Breast epithelium (tissue), 4 donors: ENCODE measurements around the gene CABS1. TPM values are rescaled to one million over a fixed set of nuclear protein-coding genes. Genes with fewer than 3 reads are reported as not detected.

Experiments used
- DNase-seq, 2 donors: peaks; one replicate each; pipeline ENCODE4 v3.0.0-alpha.2; 2019; ENCODE audit warnings: low spot score in 2 of 2
- H3K27ac ChIP-seq, 2 donors: fragments of 200-600 bp; sonication (generic) in 1 of 2; one replicate each; pipeline ENCODE4 v1.5.1; 2016 to 2019; ENCODE audit warnings: mild to moderate bottlenecking in 1 of 2
- H3K27me3 ChIP-seq, 2 donors: fragments of 200-600 bp; sonication (generic) in 1 of 2; one replicate each; pipeline versions ENCODE4 v1.5.1 to v1.6.0; 2017 to 2019; ENCODE audit warnings: control low read depth in 1 of 2, mild to moderate bottlenecking in 1 of 2
- H3K36me3 ChIP-seq: fragments of 200-600 bp; one replicate; pipeline ENCODE4 v1.5.1; 2019
- H3K4me1 ChIP-seq, 2 donors: fragments of 200-600 bp; sonication (generic); one replicate each; pipeline ENCODE4 v1.5.1; 2016 to 2019; ENCODE audit warnings: control low read depth in 1 of 2
- H3K4me3 ChIP-seq, 3 donors: fragments of 200-600 bp; sonication (generic); 1 replicate in 2 of 3; 2 replicates in 1 of 3; pipeline ENCODE4 v1.5.1; 2016 to 2019; ENCODE audit warnings: mild to moderate bottlenecking in 3 of 3, moderate library complexity in 2 of 3
- H3K9me3 ChIP-seq, 2 donors: fragments of 200-600 bp; sonication (generic) in 1 of 2; one replicate each; pipeline ENCODE4 v1.5.1; 2016 to 2019; ENCODE audit warnings: control low read depth in 1 of 2
- CTCF ChIP-seq, 3 donors: fragments of 450-650 bp; IDR thresholded peaks; one replicate each; pipeline ENCODE4 v1.5.1; 2016 to 2017; ENCODE audit warnings: antibody characterized with exemption in 3 of 3, mild to moderate bottlenecking in 3 of 3, moderate library complexity in 3 of 3
- POLR2A ChIP-seq: fragments of 450-650 bp; IDR thresholded peaks from one replicate; pipeline ENCODE4 v1.6.1; 2016; ENCODE audit warnings: antibody characterized with exemption, mild to moderate bottlenecking, moderate library complexity
- POLR2AphosphoS5 ChIP-seq, 3 donors: sonication (generic); formaldehyde crosslinking; IDR thresholded peaks; one replicate each; pipeline ENCODE4 v1.6.1; 2017; ENCODE audit warnings: antibody characterized with exemption in 3 of 3
- intact Hi-C: fragments of 100-400 bp; cut with DNase I; formaldehyde crosslinking; loops from one replicate; pipeline ENCODE4 v1.15.1; 2023; ENCODE audit warnings: low total_unique reads
- total RNA-seq, 3 donors: library from RNA; depleted of rRNA; stranded (reverse); fragments of >200 nt; gene quantifications; one replicate each; pipeline ENCODE4 v1.1.0, GENCODE V29; 2016

CABS1 gene
- total RNA-seq, 3 donors from 2014 or later = not detected

GRCh38 chr4:70371987-70372386 lies 37.2 kb downstream of the CABS1 start:
- Histone ChIP-seq H3K27ac (no peak overlapping the region), H3K36me3 (no peaks in the 10 kb centered on the region), H3K9me3 (no peaks in the 10 kb centered on the region), H3K27me3 (no peaks in the 10 kb centered on the region), H3K4me1 (no peaks in the 10 kb centered on the region), H3K4me3 (no peak overlapping the region)
- no peak for TF ChIP-seq POLR2AphosphoS5 (IDR thresholded peaks at IDR 0.05)
- TF ChIP-seq POLR2A = no peak
- no peak for TF ChIP-seq CTCF (IDR thresholded peaks at IDR 0.05)
- DNase-seq = no peak
- intact Hi-C loops = no loop called here

- DNase-seq = no peak
- Histone ChIP-seq H3K4me3 (no peak overlapping the region), H3K36me3 (no peaks in the 10 kb centered on the region), H3K27me3 (no peaks in the 10 kb centered on the region), H3K4me1 (no peaks in the 10 kb centered on the region), H3K27ac (no peak overlapping the region), H3K9me3 (no peaks in the 10 kb centered on the region)
- intact Hi-C loops = no loop called here
- TF ChIP-seq POLR2AphosphoS5 (IDR thresholded peaks at IDR 0.05) (no peak), CTCF (IDR thresholded peaks at IDR 0.05) (no peak)
These were observed 38.0 kb downstream of the CABS1 start for GRCh38 chr4:70372760-70373159.

- H3K27ac ChIP-seq = no peak overlapping the region
- no peaks in the 10 kb centered on the region for H3K27me3 ChIP-seq
- no peaks in the 10 kb centered on the region for H3K9me3 ChIP-seq
- H3K36me3 ChIP-seq = no peaks in the 10 kb centered on the region
- no peaks in the 10 kb centered on the region for H3K4me1 ChIP-seq
- intact Hi-C loops = loop anchor here (10.0 kb wide), 1 partner anchor 1936 kb away; the partner anchor contains the start of gene TMPRSS11E
- H3K4me3 ChIP-seq = no peak overlapping the region
- DNase-seq = no peak
- TF ChIP-seq CTCF (IDR thresholded peaks at IDR 0.05) (no peak), POLR2AphosphoS5 (IDR thresholded peaks at IDR 0.05) (no peak), POLR2A (no peak)
These were observed 45.8 kb downstream of the CABS1 start for GRCh38 chr4:70380578-70380977.

- intact Hi-C loops = loop anchor here (10.0 kb wide), 1 partner anchor 1938 kb away; the partner anchor contains the start of gene TMPRSS11E
- no peaks in the 10 kb centered on the region for H3K9me3 ChIP-seq
- no peaks in the 10 kb centered on the region for H3K27me3 ChIP-seq
- no peaks in the 10 kb centered on the region for H3K4me1 ChIP-seq
- H3K27ac ChIP-seq = no peak within 1 kb of the TSS
- no peaks in the 10 kb centered on the region for H3K36me3 ChIP-seq
- TF ChIP-seq CTCF (IDR thresholded peaks at IDR 0.05) (no peak), POLR2AphosphoS5 (IDR thresholded peaks at IDR 0.05) (no peak), POLR2A (no peak)
- no peak within 1 kb of the TSS for H3K4me3 ChIP-seq
- DNase-seq = no peak
These were observed 48.0 kb downstream of the CABS1 start, which contains the start of gene SMR3B for GRCh38 chr4:70382691-70383181. TSS of gene SMR3B (plus strand) at chr4:70383131. CDS start at chr4:70384511, 1,380 bp downstream.

Other genes starting within 250 kb of the CABS1 start
- not detected for gene PRR27, start 180.7 kb upstream of the CABS1 start, total RNA-seq
- 1 to 10 TPM in 1 of 3 donors, not detected in 2; 1.2 TPM for gene ODAM, start 139.3 kb upstream of the CABS1 start, total RNA-seq
- gene FDCSP, start 108.9 kb upstream of the CABS1 start, total RNA-seq = 10 to 100 TPM in 2 of 3 donors, not detected in 1; 13.4 to 78.2 TPM
- 1 to 10 TPM in 1 of 3 donors, under 1 TPM in 1, not detected in 1; 0.66 to 4.1 TPM for gene CSN3, start 92.4 kb upstream of the CABS1 start, total RNA-seq
- gene SMR3A, start 25.8 kb downstream of the CABS1 start, total RNA-seq = not detected
- gene SMR3B, start 48.1 kb downstream of the CABS1 start, total RNA-seq = not detected
- gene OPRPN, start 63.0 kb downstream of the CABS1 start, total RNA-seq = 1 to 10 TPM in 1 of 3 donors, not detected in 2; 1.0 TPM
- not detected for gene MUC7, start 137.2 kb downstream of the CABS1 start, total RNA-seq
- gene AMTN, start 183.6 kb downstream of the CABS1 start, total RNA-seq = not detected